ENCODE data around the gene AHNAK2.
"Not testable (repeated sequence)": the region's sequence is repeated elsewhere in the genome, so short reads cannot be mapped to it uniquely, and the experiment has no call there.

The AHNAK2 gene

GRCh38 chr14:104927432-104927816 lies 50.8 kb downstream of the AHNAK2 start:
- no peak for DNase-seq (ENCODE audit: low read depth)

GRCh38 chr14:104926619-104927431 lies 51.3 kb downstream of the AHNAK2 start:
- no peak for DNase-seq (ENCODE audit: low read depth)

DNA sequence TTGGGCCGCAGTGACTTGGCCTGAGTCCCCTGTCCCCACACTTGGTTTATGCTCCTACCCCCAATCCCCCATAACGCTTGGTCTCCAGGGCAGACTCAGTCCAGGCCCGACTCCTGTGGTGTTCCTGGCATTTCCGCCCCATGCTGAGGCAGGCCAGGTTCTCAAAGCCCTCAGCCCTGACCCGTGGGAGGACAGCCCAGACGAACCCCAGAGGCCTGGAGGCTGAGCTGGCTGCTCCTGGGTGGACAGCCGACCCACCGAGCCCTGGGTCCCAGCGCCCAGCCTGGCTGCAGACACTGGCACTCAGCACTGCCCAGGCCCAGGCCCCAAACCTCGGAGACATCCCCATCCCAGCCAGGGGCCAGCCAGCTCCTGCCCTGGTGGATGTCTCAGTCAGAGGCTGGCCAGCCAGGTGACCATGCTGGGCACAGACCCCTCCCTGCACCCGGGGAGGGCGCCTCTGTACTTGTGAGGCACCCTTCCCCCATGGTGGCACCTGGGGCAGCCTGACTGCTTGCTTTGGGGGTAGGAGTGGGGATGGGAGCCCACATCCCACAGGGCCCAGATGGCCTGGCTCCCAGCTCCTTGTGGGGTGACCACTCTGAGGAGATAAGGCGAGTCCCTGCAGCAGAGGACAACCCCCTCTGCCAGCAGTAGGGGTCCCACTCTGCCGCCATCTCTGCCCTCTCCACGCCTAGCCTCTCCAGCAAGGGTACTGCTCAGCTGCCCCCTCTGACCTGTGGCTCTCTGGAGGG lies 52.1 kb downstream of the AHNAK2 start:
- no peak for DNase-seq (ENCODE audit: low read depth)

- DNase-seq (ENCODE audit: low read depth), result no peak
These were observed 52.8 kb downstream of the AHNAK2 start for GRCh38 chr14:104925214-104925854.

- no peak for DNase-seq (ENCODE audit: low read depth)
These were observed 53.6 kb downstream of the AHNAK2 start, which contains the start of gene PLD4 for GRCh38 chr14:104924421-104925213. PLD4 (plus strand) TSS chr14:104924879; CDS start chr14:104927141, 2,262 bp downstream.

DNA sequence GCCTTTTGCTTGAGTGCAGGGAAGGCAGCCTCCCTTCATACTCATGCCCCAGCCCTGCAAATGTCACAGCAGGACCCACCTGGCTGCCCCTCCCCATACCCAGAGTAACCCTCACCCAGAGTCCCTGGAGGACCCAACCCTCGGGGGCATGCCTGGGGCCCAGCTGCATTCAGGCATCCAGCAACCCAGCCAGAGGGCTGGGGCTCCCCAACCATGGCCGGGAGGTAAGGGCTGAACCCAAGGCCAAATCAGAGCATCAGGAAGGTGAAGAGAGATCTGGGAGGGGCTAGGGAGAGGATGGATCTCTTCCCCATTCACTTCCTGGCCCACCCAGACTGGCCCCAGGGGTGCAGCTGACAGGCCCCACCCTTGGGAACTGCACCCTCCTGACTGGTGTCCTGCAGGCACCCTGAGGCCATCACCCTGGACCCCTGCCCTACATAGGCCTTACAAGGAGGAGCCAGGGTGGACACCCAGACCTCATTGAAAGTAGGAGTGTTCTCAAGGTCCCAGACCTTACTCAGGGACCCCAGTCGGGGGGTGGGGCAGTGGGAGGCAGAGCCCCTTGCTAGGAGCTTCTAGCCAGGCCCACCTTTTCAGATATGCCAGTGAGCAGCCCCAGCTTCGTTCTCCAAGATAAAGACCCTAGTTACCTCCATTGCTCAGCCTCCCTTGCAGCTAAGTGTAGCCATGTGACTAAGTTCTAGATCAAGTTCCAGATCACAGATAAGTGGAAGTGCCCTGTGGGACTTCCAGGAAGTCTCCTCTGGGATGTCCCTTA lies 54.3 kb downstream of the AHNAK2 start:
- DNase-seq (ENCODE audit: low read depth), result no peak

- no peak for DNase-seq (ENCODE audit: low read depth)
These were observed 58.2 kb downstream of the AHNAK2 start for GRCh38 chr14:104919993-104920315.

DNA sequence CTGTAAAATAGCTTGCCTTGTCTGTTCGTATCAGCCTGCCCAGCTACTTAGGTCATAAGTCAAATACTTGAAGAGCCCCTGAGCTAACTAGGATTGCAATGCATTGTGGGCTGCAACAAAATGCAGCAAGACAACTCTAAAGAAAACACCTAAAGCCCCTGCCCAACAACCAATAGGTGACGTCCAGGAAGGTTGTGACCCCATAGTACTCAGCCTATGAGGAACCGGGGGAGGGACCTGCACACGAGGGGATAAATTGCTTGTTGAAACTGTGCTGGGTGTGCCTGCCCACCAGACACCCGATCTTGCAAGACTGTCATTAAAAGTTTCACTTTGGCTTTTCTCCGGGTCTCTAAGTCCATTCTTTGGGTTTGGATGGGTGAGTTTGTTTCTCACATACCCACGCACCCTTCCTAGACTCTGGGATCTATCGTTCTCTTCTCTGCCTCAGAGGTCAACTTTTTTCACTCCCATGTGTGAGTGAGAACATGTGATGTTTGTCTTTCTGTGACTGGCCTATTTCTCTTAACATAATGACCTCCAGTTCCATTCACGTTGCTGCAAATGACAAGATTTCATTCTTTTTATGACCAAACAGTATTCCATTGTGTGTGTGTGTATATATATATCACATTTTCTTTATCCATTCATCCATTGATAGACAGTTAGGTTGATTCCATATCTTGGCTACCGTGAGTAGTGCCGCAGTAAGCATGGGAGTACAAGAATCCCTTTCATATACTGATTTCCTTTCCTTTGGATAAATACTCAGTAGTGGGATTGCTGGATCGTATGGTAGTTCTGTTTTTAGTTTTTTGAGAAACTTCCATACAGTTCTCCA lies 58.8 kb downstream of the AHNAK2 start:
- DNase-seq (ENCODE audit: low read depth), result not testable (repeated sequence)

DNA sequence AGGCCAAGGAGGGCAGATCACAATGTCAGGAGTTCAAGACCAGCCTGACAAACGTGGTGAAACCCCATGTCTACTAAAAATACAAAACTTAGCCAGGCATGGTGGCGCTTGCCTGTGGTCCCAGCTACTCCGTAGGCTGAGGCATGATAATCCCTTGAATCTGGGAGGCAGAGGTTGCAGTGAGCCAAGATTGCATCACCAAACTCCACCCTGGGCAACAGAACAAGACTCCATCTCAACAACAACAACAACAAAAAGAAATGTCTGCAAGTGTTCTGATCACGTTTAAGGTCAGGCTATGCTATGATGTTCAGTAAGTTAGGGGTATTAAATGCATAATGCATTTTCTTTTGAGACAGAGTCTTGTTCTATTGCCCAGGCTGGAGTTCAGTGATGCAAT lies 60.2 kb downstream of the AHNAK2 start:
- peak; percentile 6 for DNase-seq (ENCODE audit: low read depth)

DNA sequence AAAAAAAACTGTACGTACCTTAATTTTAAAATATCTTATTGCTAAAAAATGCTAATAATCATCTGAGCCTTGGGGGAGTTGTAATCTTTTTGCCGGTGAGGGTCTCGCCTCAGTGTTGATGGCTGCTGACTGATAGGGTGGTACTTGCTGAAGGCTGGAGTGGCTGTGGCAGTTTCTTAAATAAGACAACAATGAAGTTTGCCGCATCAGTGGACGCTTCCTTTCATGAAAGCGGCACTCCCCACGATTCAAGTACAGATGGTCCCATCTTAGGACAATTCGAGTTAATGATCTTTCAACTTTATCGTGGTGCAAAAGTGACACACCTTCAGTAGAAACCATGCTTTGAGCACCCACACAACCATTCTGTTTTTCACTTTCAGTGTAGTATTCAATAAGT lies 61.1 kb downstream of the AHNAK2 start:
- no peak for DNase-seq (ENCODE audit: low read depth)

DNA sequence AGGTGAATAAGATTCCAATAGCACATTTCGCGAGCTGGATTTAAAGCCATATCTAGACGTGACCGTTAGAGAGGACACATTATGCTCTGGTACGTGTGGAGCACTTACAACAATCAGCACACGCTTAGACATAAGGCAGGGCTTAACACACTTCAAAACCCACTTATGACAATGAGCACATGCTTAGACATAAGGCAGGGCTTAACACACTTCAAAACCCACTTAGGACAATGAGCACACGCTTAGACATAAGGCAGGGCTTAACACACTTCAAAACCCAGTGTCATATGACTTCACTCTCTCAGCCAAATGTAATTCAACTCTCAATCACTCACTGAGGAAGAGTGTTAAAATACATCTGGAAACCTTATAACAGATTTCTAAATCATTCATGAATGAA lies 64.7 kb downstream of the AHNAK2 start:
- DNase-seq (ENCODE audit: low read depth), result no peak

- no peak for DNase-seq (ENCODE audit: low read depth)
These were observed 66.1 kb downstream of the AHNAK2 start for GRCh38 chr14:104912053-104912452.

- DNase-seq (ENCODE audit: low read depth), result no peak
These were observed 69.9 kb downstream of the AHNAK2 start for GRCh38 chr14:104908303-104908702.

DNA sequence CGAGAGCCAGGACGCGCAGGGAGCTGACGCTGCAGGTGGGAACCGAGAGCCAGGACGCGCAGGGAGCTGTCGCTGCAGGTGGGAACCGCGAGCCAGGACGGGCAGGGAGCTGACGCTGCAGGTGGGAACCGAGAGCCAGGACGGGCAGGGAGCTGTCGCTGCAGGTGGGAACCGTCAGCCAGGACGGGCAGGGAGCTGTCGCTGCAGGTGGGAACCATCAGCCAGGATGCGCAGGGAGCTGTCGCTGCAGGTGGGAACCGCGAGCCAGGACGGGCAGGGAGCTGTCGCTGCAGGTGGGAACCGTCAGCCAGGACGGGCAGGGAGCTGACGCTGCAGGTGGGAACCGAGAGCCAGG lies 72.6 kb downstream of the AHNAK2 start:
- not testable (repeated sequence) for DNase-seq (ENCODE audit: low read depth)

GRCh38 chr14:104904650-104905578 lies 73.3 kb downstream of the AHNAK2 start:
- not testable (repeated sequence) for DNase-seq (ENCODE audit: low read depth)

- DNase-seq (ENCODE audit: low read depth), result no peak
These were observed 74.2 kb downstream of the AHNAK2 start for GRCh38 chr14:104903990-104904389.

DNA sequence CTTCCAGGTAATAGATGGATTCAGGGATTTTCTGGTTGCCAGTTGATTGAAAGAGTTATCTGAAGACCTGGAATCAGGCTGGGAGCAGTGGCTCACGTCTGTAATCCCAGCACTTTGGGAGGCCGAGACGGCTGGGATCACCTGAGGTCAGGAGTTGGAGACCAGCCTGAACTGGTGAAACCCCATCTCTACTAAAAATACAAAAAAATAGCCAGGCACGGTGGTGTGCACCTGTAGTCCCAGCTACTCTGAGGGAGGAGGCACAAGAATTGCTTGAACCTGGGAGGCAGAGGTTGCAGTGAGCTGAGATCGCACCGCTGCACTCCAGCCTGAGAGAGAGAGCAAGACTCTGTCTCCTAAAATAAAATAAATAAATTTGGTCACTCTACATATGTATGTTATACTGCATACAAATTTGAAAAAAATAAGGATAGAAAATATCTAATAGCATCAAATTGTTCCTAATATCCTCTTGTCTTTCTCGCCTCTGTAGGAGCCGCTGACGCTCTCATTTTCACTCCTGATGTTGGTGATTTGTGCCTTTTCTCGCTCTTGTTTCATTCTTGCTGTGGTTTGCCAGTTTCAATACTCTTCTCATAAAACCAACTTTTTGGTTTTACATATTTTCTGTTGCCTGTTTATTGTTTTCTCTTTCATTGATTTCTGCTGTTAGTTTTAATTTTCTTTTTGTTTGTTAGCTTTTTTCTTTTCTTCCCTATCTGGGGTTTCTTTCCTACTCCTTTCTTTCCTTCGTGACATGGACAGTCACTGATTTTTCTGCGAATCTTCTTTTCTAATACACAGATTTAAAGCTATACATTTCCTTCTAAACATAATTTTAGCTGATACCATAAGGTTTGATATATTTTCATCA lies 77.3 kb downstream of the AHNAK2 start:
- no peak for DNase-seq (ENCODE audit: low read depth)

- DNase-seq (ENCODE audit: low read depth), result no peak
These were observed 78.4 kb downstream of the AHNAK2 start for GRCh38 chr14:104899781-104900180.

Data from GM04503 (cell line).